ENCODE results near the gene RPL22L1. TPM values are rescaled to one million over a fixed set of nuclear protein-coding genes. Genes with fewer than 3 reads are reported as not detected.
"Not testable (repeated sequence)": the region's sequence is repeated elsewhere in the genome, so short reads cannot be mapped to it uniquely, and the experiment has no call there.

RPL22L1 gene
- polyA plus RNA-seq, 6 donors from 2014 or later = 35.0 to 142 (median 101) TPM

GRCh38 chr3:170897978-170898377, 28.0 kb upstream of the RPL22L1 start:
- Mint-ChIP-seq H3K36me3 (peaks cover 11 to 13% of the 10 kb centered on the region in 2 donors), H3K9me3 (peaks cover 1 to 9% (median 5%) of the 10 kb centered on the region in 7 donors)

GRCh38 chr3:170897199-170897598, 27.2 kb upstream of the RPL22L1 start:
- peaks cover 11 to 13% of the 10 kb centered on the region in 2 donors for H3K36me3 Mint-ChIP-seq
- ATAC-seq (ENCODE audit: low read depth in 2 of 2); H3K9me3 Mint-ChIP-seq; H3K4me1 Mint-ChIP-seq; H3K27me3 Mint-ChIP-seq; H3K27ac Mint-ChIP-seq; H3K4me3 Mint-ChIP-seq; DNase-seq: not testable (repeated sequence)

More at GRCh38 chr3:170897978-170898377, 28.0 kb upstream of the RPL22L1 start:
- Mint-ChIP-seq H3K27me3 (no peaks in the 10 kb centered on the region), H3K4me3 (no peak overlapping the region), H3K4me1 (no peaks in the 10 kb centered on the region), H3K27ac (no peak overlapping the region)
- ATAC-seq (ENCODE audit: low read depth in 2 of 2) = no peak
- no peak for DNase-seq

- no peak for DNase-seq
- Mint-ChIP-seq H3K27ac (no peak overlapping the region), H3K4me3 (no peak overlapping the region), H3K9me3 (peaks cover 1 to 9% (median 5%) of the 10 kb centered on the region in 7 donors), H3K4me1 (no peaks in the 10 kb centered on the region), H3K36me3 (peaks cover 10 to 11% of the 10 kb centered on the region in 2 donors), H3K27me3 (no peaks in the 10 kb centered on the region)
- no peak for ATAC-seq (ENCODE audit: low read depth in 2 of 2)
These were observed 26.8 kb upstream of the RPL22L1 start for GRCh38 chr3:170896781-170897180.

GRCh38 chr3:170896333-170896732, 26.3 kb upstream of the RPL22L1 start:
- H3K4me1 Mint-ChIP-seq; H3K27ac Mint-ChIP-seq; H3K4me3 Mint-ChIP-seq; ATAC-seq (ENCODE audit: low read depth in 2 of 2); H3K27me3 Mint-ChIP-seq; DNase-seq; H3K9me3 Mint-ChIP-seq: not testable (repeated sequence)
- H3K36me3 Mint-ChIP-seq = peaks cover 8 to 11% of the 10 kb centered on the region in 2 donors

DNA sequence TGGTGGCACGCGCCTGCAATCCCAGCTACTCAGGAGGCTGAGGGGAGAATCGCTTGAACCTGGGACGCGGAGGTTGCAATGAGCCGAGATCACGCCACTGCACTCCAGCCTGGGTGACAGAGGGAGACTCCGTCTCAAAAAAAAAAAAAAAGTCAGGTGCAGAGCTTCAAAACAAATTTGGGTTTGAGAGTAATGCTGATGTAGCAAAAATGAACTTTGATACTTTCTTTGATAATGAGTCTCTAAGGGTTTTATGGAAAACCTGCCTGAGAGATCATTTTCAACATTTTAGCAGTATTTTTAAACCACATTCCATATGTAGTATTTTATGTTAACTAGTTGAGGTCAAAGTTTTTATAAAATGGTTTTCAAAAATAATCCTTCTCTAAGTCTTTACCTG, 23.9 kb upstream of the RPL22L1 start:
- no peak for DNase-seq
- peaks cover 8 to 11% of the 10 kb centered on the region in 2 donors for H3K36me3 Mint-ChIP-seq
- no peaks in the 10 kb centered on the region for H3K27me3 Mint-ChIP-seq
- ATAC-seq (ENCODE audit: low read depth in 2 of 2) = no peak
- no peaks in the 10 kb centered on the region for H3K4me1 Mint-ChIP-seq
- peaks cover 1 to 9% (median 5%) of the 10 kb centered on the region in 7 donors for H3K9me3 Mint-ChIP-seq
- peak overlapping the region in 1 of 6 donors; percentile 18 for H3K27ac Mint-ChIP-seq
- H3K4me3 Mint-ChIP-seq = no peak overlapping the region

DNA sequence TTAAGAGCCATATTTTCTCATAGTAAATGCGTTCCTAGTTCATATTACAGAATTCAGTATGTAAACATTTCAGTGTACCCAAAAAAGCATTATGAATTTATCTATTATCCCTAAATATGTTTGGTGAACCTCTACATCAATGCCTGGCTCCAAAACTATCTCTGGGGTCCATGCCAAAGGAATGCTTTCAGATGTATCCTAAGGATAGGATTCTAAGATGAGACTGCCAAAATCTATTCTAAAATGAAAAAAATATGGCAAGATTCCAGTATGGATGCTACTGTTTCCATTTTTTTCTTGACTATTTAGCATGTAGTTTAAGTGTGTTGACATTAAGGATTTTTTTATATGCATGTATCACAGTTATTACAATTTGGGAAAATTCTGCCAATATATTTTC, 19.6 kb upstream of the RPL22L1 start:
- Mint-ChIP-seq H3K9me3 (peaks cover 0 to under 1% (median 0%) of the 10 kb centered on the region in 7 donors), H3K27me3 (peaks cover 0 to 6% (median 5%) of the 10 kb centered on the region in 3 donors), H3K4me3 (no peak overlapping the region), H3K36me3 (no peaks in the 10 kb centered on the region), H3K27ac (no peak overlapping the region), H3K4me1 (no peaks in the 10 kb centered on the region)
- ATAC-seq (ENCODE audit: low read depth in 2 of 2) (no peak), DNase-seq (no peak)

DNA sequence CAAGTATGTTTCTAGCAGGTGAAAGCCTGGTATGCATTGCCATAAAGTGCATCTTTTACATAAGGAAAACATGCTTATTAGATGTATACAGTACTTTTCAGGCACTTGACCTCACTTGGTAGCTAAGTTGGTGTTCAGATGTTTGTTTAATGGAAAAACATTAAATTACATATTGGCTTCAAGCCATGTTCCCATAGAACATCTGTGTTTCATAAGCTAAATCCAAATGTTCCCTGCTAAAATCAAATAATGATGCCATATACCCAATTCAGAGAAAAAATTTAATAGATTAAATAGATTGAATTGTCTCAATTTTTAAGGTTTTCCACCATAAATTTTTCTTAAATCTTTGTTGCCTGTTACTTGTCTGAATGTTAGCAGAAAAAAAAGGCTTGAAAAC, 19.1 kb upstream of the RPL22L1 start:
- H3K4me1 Mint-ChIP-seq = no peaks in the 10 kb centered on the region
- no peak overlapping the region for H3K27ac Mint-ChIP-seq
- peaks cover 0 to 11% (median 5%) of the 10 kb centered on the region in 3 donors for H3K27me3 Mint-ChIP-seq
- no peaks in the 10 kb centered on the region for H3K36me3 Mint-ChIP-seq
- peaks cover 0 to 5% (median 0%) of the 10 kb centered on the region in 7 donors for H3K9me3 Mint-ChIP-seq
- H3K4me3 Mint-ChIP-seq = no peak overlapping the region
- ATAC-seq (ENCODE audit: low read depth in 2 of 2) = no peak
- DNase-seq = no peak

DNA sequence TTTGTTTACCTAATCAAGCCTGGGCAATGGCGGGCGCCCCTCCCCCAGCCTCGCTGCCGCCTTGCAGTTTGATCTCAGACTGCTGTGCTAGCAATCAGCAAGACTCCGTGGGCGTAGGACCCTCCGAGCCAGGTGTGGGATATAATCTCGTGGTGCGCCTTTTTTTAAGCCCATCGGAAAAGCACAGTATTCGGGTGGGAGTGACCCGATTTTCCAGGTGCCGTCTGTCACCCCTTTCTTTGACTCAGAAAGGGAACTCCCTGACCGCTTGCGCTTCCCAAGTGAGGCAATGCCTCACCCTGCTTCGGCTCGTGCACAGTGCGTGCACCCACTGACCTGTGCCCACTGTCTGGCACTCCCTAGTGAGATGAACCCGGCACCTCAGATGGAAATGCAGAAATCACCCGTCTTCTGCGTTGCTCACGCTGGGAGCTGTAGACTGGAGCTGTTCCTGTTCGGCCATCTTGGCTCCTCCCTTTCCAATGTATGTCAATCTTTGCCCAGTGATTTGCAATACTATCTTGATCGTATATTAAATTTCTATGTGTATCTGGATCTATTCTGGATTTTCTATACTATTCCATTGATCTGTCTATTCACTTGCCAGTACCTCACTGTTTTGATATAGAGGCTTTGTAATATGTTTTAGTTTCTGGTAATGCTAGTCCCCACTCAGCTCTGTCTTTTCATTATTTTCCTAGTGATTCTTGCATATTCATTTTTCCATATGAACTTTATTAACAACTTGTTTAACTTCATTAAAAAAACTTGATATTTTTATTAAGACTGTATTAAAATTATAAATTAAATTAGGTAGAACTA, 14.3 kb upstream of the RPL22L1 start:
- not testable (repeated sequence) for H3K36me3 Mint-ChIP-seq; ATAC-seq (ENCODE audit: low read depth in 2 of 2); H3K9me3 Mint-ChIP-seq; DNase-seq; H3K4me1 Mint-ChIP-seq; H3K4me3 Mint-ChIP-seq; H3K27ac Mint-ChIP-seq
- H3K27me3 Mint-ChIP-seq = peaks cover 0 to 13% (median 5%) of the 10 kb centered on the region in 3 donors

- not testable (repeated sequence) for H3K36me3 Mint-ChIP-seq; DNase-seq; ATAC-seq (ENCODE audit: low read depth in 2 of 2); H3K4me1 Mint-ChIP-seq; H3K27me3 Mint-ChIP-seq; H3K4me3 Mint-ChIP-seq; H3K27ac Mint-ChIP-seq
- H3K9me3 Mint-ChIP-seq = peaks cover 0 to 15% (median 7%) of the 10 kb centered on the region in 7 donors
These were observed 8.7 kb upstream of the RPL22L1 start for GRCh38 chr3:170878688-170879087.

DNA sequence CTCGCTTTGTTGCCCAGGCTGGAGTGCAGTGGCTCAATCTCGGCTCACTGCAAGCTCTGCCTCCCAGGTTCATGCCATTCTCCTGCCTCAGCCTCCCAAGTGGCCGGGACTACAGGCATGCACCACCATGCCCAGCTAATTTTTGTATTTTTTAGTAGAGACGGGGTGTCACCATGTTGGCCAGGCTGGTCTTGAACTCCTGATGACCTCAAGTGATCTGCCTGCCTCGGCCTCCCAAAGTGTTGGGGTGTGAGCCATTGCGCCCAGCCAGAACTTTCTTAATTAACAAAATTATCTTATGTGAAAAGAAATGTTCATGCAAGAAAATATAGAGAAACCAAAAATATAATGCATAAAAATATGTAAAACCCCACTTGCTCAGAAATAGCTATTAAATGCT, 7.3 kb upstream of the RPL22L1 start:
- not testable (repeated sequence) for H3K27me3 Mint-ChIP-seq; H3K4me1 Mint-ChIP-seq; DNase-seq; ATAC-seq (ENCODE audit: low read depth in 2 of 2); H3K4me3 Mint-ChIP-seq; H3K36me3 Mint-ChIP-seq; H3K27ac Mint-ChIP-seq
- peaks cover 0 to 15% (median 8%) of the 10 kb centered on the region in 7 donors for H3K9me3 Mint-ChIP-seq

- H3K27ac Mint-ChIP-seq = no peak overlapping the region
- DNase-seq = no peak
- H3K36me3 Mint-ChIP-seq = no peaks in the 10 kb centered on the region
- no peaks in the 10 kb centered on the region for H3K4me1 Mint-ChIP-seq
- ATAC-seq (ENCODE audit: low read depth in 2 of 2) = no peak
- no peak overlapping the region for H3K4me3 Mint-ChIP-seq
- no peaks in the 10 kb centered on the region for H3K27me3 Mint-ChIP-seq
- peaks cover 0 to 15% (median 8%) of the 10 kb centered on the region in 7 donors for H3K9me3 Mint-ChIP-seq
These were observed 6.5 kb upstream of the RPL22L1 start for GRCh38 chr3:170876537-170876936.

DNA sequence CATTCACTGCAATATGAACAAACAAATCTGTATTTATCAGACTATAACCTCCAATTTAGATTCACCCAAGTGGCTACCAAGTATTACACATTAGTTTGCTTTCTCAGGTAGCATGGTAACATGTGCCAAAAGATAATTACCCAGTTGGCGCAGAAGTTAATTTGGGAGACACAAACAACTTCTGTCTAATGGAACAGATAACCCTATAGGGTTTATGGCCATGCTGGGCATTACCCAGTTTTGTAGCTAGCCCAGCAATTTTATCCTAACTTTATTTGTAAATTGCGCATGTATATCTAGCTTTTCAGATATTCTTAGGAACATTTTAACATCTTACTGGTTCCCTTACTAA, 780 bp downstream of the RPL22L1 start:
- ATAC-seq (ENCODE audit: low read depth in 2 of 2) (no peak), DNase-seq (no peak)
- Mint-ChIP-seq H3K4me1 (peaks cover 20 to 39% (median 33%) of the 10 kb centered on the region in 3 donors), H3K27ac (peak overlapping the region; percentile 97 to 99 (median 99)), H3K4me3 (peak overlapping the region; percentile 91 to 99 (median 98)), H3K27me3 (no peaks in the 10 kb centered on the region), H3K36me3 (peaks cover 9 to 25% of the 10 kb centered on the region in 2 donors), H3K9me3 (peaks cover 0 to 6% (median 4%) of the 10 kb centered on the region in 7 donors)

- DNase-seq = no peak
These were observed 1.3 kb downstream of the RPL22L1 start for GRCh38 chr3:170868577-170869238.

More at GRCh38 chr3:170868577-170869238, 1.3 kb downstream of the RPL22L1 start:
- Mint-ChIP-seq H3K4me3 (peak overlapping the region; percentile 91 to 99 (median 98)), H3K4me1 (peaks cover 20 to 39% (median 37%) of the 10 kb centered on the region in 3 donors), H3K27ac (peak overlapping the region; percentile 33 to 99 (median 99)), H3K27me3 (no peaks in the 10 kb centered on the region), H3K36me3 (peaks cover 9 to 27% of the 10 kb centered on the region in 2 donors), H3K9me3 (peaks cover 0 to 2% (median 0%) of the 10 kb centered on the region in 7 donors)
- no peak for ATAC-seq (ENCODE audit: low read depth in 2 of 2)

All from naive B cell (primary cell).